Ectodermal cell (in vitro differentiated cells): Measurements from ENCODE around the gene PDX1.
"Not testable (repeated sequence)": the region's sequence is repeated elsewhere in the genome, so short reads cannot be mapped to it uniquely, and the experiment has no call there.

ENCODE experiments used
- H3K27ac ChIP-seq: 2 replicates; pipeline ENCODE4 v1.7.0; 2013; ENCODE audit warnings: mild to moderate bottlenecking, low read depth, low read length; ENCODE audit not compliant: insufficient read depth, poor library complexity, severe bottlenecking
- H3K27me3 ChIP-seq: 2 replicates; pipeline ENCODE4 v1.7.0; 2013; ENCODE audit warnings: mild to moderate bottlenecking, low read length; ENCODE audit not compliant: insufficient read depth, control insufficient read depth, poor library complexity, severe bottlenecking
- H3K36me3 ChIP-seq: one replicate; pipeline ENCODE4 v1.7.0; 2013; ENCODE audit warnings: low read length; ENCODE audit not compliant: control insufficient read depth, insufficient read depth
- H3K4me1 ChIP-seq: one replicate; pipeline ENCODE4 v1.7.0; 2013; ENCODE audit warnings: low read length; ENCODE audit not compliant: control insufficient read depth, insufficient read depth
- H3K4me3 ChIP-seq: 2 replicates; pipeline ENCODE4 v1.7.0; 2013; ENCODE audit warnings: low read depth, low read length, control low read depth; ENCODE audit not compliant: insufficient read depth
- H3K9me3 ChIP-seq: 2 replicates; pipeline ENCODE4 v1.7.0; 2013; ENCODE audit warnings: mild to moderate bottlenecking, low read length, moderate library complexity; ENCODE audit not compliant: control insufficient read depth
- WGBS, 2 experiments: methylation state at CpG; one replicate each; pipeline ENCODE4 v1.1.7; 2013; ENCODE audit warnings: missing lambda C conversion rate in 2 of 2; 5-methylcytosine and 5-hydroxymethylcytosine counted together

The PDX1 gene

GRCh38 chr13:27959976-27960361 is 40.2 kb downstream of the PDX1 start:
- H3K27ac ChIP-seq, result no peak overlapping the region
- H3K4me1 ChIP-seq, result peaks cover 5% of the 10 kb centered on the region
- no peaks in the 10 kb centered on the region for H3K36me3 ChIP-seq
- H3K9me3 ChIP-seq, result no peaks in the 10 kb centered on the region
- no peak overlapping the region for H3K4me3 ChIP-seq
- H3K27me3 ChIP-seq, result peaks cover 100% of the 10 kb centered on the region
- WGBS, 2 experiments, result 16 to 21% methylated on average over 14 of the region's 14 CpGs

DNA sequence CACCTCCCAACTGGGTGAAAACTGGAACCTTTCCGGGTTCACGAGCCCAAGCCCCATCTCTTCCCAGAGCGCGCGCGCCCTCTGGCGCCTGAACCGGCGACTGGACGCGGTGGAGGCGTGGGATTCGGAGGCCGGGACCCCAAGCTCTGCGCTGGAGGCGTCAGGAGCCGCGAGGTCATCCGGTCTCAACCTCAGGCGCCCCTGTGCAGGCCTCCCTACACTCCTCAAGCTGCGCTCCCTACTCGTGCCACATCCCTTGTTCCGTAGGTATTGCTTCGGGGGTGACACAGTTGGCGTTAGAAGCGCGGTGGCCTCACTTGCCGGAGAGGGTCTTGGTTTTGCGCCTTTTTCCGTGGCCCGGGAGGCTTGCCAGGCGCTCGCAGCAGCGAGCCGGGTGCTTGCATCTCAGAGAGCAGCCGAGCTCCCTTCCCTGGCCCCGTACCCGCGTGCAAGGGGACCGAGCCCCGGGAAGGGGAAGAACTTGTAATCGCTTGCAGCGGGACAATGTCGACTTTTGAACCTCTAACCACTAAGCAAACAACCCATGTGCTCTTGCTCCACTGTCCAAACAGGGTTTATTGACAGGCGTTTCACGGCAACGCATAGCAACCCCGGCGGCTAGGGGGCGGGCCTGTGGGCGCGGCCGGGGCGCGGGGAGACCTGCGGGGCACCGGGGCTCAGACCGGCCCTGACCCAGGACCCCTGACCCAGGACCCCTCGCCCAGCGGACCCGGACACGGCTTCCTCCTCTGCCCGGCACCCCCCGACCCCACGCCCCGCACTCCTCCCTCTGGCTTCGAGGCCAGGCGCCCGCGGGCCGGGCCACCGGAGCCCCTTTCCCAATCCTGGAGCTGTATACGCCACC is 40.8 kb downstream of the PDX1 start:
- Histone ChIP-seq H3K4me3 (peak overlapping the region; percentile 5), H3K36me3 (no peaks in the 10 kb centered on the region), H3K27me3 (peaks cover 100% of the 10 kb centered on the region), H3K9me3 (no peaks in the 10 kb centered on the region), H3K4me1 (peaks cover 6% of the 10 kb centered on the region), H3K27ac (no peak overlapping the region)
- 1 to 2% methylated on average over 73 of the region's 73 CpGs for WGBS, 2 experiments

DNA sequence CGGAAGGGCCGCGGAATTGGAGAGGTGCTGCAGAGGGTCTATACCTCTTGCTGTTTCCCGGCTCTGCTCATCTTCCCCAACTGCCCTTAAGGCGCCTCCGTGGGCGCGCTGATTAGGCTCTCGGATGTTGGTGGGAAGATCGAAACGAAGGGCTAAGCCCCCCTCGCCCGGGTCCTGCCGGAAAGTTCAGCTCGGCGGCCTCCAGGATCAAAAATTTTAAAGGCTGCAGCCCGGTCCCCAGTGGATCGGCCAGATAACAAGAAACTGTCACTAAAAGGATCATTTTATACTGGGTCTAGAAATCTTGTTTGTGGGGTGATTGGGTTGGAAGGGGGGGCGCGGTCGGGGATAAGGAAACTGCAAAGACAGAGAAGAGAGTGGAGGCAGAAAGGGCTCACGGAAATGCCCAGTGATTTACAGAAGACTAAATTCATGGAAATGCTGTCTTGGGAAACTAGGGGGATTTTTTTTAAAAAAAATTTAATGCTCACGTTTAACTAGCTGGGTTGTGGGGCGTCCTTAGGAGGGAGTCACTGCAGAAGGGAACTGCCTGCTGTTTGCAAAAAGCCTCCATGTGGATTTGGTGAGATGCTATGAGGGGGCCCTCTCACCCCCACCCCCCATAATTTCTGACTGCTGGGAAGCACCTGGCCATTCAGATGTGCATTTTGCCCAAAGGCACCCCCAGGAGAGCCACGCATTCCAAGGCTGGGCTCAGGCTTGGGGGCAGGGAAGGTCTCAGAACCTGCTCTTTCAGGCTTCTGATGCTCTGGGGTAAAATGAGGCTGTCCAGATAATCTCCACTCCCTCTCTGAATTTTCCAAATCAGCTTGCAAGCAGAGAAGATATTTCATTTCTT is 41.7 kb downstream of the PDX1 start:
- WGBS, 2 experiments, result 3 to 4% methylated on average over 25 of the region's 25 CpGs
- H3K4me1 ChIP-seq, result peaks cover 15% of the 10 kb centered on the region
- no peak overlapping the region for H3K4me3 ChIP-seq
- H3K27ac ChIP-seq, result no peak overlapping the region
- H3K9me3 ChIP-seq, result no peaks in the 10 kb centered on the region
- H3K36me3 ChIP-seq, result no peaks in the 10 kb centered on the region
- H3K27me3 ChIP-seq, result peaks cover 100% of the 10 kb centered on the region

GRCh38 chr13:27962128-27962841 is 42.5 kb downstream of the PDX1 start:
- H3K36me3 ChIP-seq, result no peaks in the 10 kb centered on the region

GRCh38 chr13:27962982-27963381 is 43.2 kb downstream of the PDX1 start:
- Histone ChIP-seq H3K27me3 (peaks cover 100% of the 10 kb centered on the region), H3K27ac (no peak overlapping the region), H3K9me3 (no peaks in the 10 kb centered on the region), H3K36me3 (no peaks in the 10 kb centered on the region), H3K4me1 (peaks cover 17% of the 10 kb centered on the region), H3K4me3 (no peak overlapping the region)
- 28 to 35% methylated on average over 8 to 9 of the region's 9 CpGs for WGBS, 2 experiments

More at GRCh38 chr13:27962128-27962841, 42.5 kb downstream of the PDX1 start:
- peaks cover 17% of the 10 kb centered on the region for H3K4me1 ChIP-seq
- no peak overlapping the region for H3K4me3 ChIP-seq
- H3K27ac ChIP-seq, result no peak overlapping the region
- WGBS, 2 experiments, result 7 to 10% methylated on average over 6 of the region's 6 CpGs
- no peaks in the 10 kb centered on the region for H3K9me3 ChIP-seq
- H3K27me3 ChIP-seq, result peaks cover 100% of the 10 kb centered on the region

- Histone ChIP-seq H3K4me3 (no peak overlapping the region), H3K9me3 (no peaks in the 10 kb centered on the region), H3K27ac (no peak overlapping the region), H3K27me3 (peaks cover 100% of the 10 kb centered on the region), H3K36me3 (no peaks in the 10 kb centered on the region), H3K4me1 (peaks cover 18% of the 10 kb centered on the region)
- WGBS, 2 experiments, result 43 to 46% methylated on average over 3 of the region's 3 CpGs
Observed at GRCh38 chr13:27963491-27963890, 43.7 kb downstream of the PDX1 start.

GRCh38 chr13:27964206-27964605 is 44.4 kb downstream of the PDX1 start:
- H3K27ac ChIP-seq, H3K4me3 ChIP-seq, H3K9me3 ChIP-seq, H3K36me3 ChIP-seq: not testable (repeated sequence)
- peaks cover 24% of the 10 kb centered on the region for H3K4me1 ChIP-seq
- H3K27me3 ChIP-seq, result peaks cover 100% of the 10 kb centered on the region
- 56 to 58% methylated on average over 13 of the region's 13 CpGs for WGBS, 2 experiments

DNA sequence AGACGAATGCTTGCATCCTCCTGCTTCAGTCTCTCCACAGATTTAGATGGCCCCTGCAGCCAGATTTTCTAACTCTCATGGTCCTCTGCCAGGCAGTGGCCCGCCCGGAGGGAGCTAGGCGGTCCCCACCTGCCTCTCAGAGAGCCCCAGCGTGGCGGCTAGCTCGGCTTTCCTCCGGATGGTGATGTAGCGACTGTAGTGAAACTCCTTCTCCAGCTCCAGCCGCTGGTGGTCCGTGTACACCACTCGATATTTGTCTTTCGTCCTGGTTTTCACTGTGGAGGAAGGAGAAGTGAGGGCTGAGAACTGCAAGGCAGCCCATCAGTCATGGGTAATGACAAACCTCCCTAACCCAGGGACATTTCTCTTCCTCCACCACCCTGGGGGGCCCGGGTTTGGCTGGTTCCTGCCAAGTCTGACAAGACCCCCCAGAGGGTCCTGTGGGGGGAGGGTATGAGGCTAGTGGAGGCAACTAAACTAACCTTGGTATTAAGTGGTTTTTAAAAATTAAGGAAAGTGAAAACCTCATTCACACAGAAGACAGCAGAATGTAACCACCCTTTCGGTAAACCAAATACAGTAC is 45.0 kb downstream of the PDX1 start:
- H3K9me3 ChIP-seq, result no peaks in the 10 kb centered on the region
- H3K36me3 ChIP-seq, result no peaks in the 10 kb centered on the region
- H3K27ac ChIP-seq, result no peak overlapping the region
- WGBS, 2 experiments, result 11 to 14% methylated on average over 15 of the region's 15 CpGs
- peaks cover 100% of the 10 kb centered on the region for H3K27me3 ChIP-seq
- peaks cover 28% of the 10 kb centered on the region for H3K4me1 ChIP-seq
- H3K4me3 ChIP-seq, result no peak overlapping the region

GRCh38 chr13:27965343-27965739 is 45.5 kb downstream of the PDX1 start:
- no peak overlapping the region for H3K4me3 ChIP-seq
- 8 to 12% methylated on average over 7 of the region's 7 CpGs for WGBS, 2 experiments

More at GRCh38 chr13:27965343-27965739, 45.5 kb downstream of the PDX1 start:
- peaks cover 27% of the 10 kb centered on the region for H3K4me1 ChIP-seq
- no peaks in the 10 kb centered on the region for H3K9me3 ChIP-seq
- H3K36me3 ChIP-seq, result no peaks in the 10 kb centered on the region
- H3K27ac ChIP-seq, result no peak overlapping the region
- H3K27me3 ChIP-seq, result peaks cover 100% of the 10 kb centered on the region
